DND-41 (cell line): Measurements from ENCODE around the gene RAB7A.
"Not testable (repeated sequence)": the region's sequence is repeated elsewhere in the genome, so short reads cannot be mapped to it uniquely, and the experiment has no call there.

Experiments
- ATAC-seq: fragments of 200-7000 bp; cut with Tn5 transposase; 3 replicates; pipeline ENCODE4 v1.9.1; 2021; ENCODE audit warnings: low read depth; ENCODE audit not compliant: insufficient read depth
- DNase-seq: peaks from one replicate; pipeline ENCODE4 v3.0.0-alpha.2; 2020
- H2AFZ ChIP-seq: 2 replicates; pipeline ENCODE4 v1.6.0; 2012; ENCODE audit warnings: low read depth, low read length
- H3K27ac ChIP-seq: 2 replicates; pipeline ENCODE4 v1.5.1; 2012; ENCODE audit warnings: low read length, inconsistent platforms
- H3K27me3 ChIP-seq: fragments of 200-600 bp; sonication (generic); 2 replicates; pipeline ENCODE4 v1.6.0; 2012; ENCODE audit warnings: low read length, mild to moderate bottlenecking, inconsistent platforms; ENCODE audit not compliant: insufficient read depth, poor library complexity
- H3K36me3 ChIP-seq: 2 replicates; pipeline ENCODE4 v1.5.1; 2012; ENCODE audit warnings: low read length, inconsistent platforms; ENCODE audit not compliant: insufficient read depth
- H3K4me1 ChIP-seq: 2 replicates; pipeline ENCODE4 v1.5.1; 2012; ENCODE audit warnings: mild to moderate bottlenecking, low read length; ENCODE audit not compliant: insufficient read depth
- H3K4me2 ChIP-seq: 2 replicates; pipeline ENCODE4 v1.6.0; 2012; ENCODE audit warnings: mild to moderate bottlenecking, moderate library complexity, low read length, inconsistent platforms; ENCODE audit not compliant: insufficient read depth
- H3K4me3 ChIP-seq, 2 experiments: fragments of 200-600 bp in 1 of 2; shearing (Covaris generic) in 1 of 2; 2 replicates each; pipeline ENCODE4 v1.5.1; 2012 to 2016; ENCODE audit warnings: inconsistent platforms in 2 of 2, low read length in 2 of 2, mild to moderate bottlenecking in 2 of 2, low read depth in 1 of 2, moderate library complexity in 1 of 2
- H3K79me2 ChIP-seq: 2 replicates; pipeline ENCODE4 v1.6.0; 2012; ENCODE audit warnings: low read length, inconsistent platforms; ENCODE audit not compliant: insufficient read depth
- H3K9ac ChIP-seq: 2 replicates; pipeline ENCODE4 v1.6.0; 2012; ENCODE audit warnings: low read depth, mild to moderate bottlenecking, inconsistent platforms, low read length, moderate library complexity
- H3K9me3 ChIP-seq: 2 replicates; pipeline ENCODE4 v1.5.1; 2012; ENCODE audit warnings: low read length, moderate library complexity, mild to moderate bottlenecking, inconsistent platforms; ENCODE audit not compliant: insufficient read depth, severe bottlenecking
- H4K20me1 ChIP-seq: 2 replicates; pipeline ENCODE4 v1.6.0; 2012; ENCODE audit warnings: low read length; ENCODE audit not compliant: insufficient read depth
- CTCF ChIP-seq: IDR thresholded peaks from 2 replicates; pipeline ENCODE4 v1.5.1; 2012; ENCODE audit warnings: borderline replicate concordance, low read length, moderate library complexity, mild to moderate bottlenecking; ENCODE audit not compliant: poor library complexity, severe bottlenecking; ENCODE audit errors: extremely low read depth
- EZH2 ChIP-seq: IDR thresholded peaks from 3 replicates; pipeline ENCODE4 v1.6.1; 2012; ENCODE audit warnings: borderline replicate concordance, low read depth, mild to moderate bottlenecking, moderate library complexity, low read length, inconsistent platforms; ENCODE audit not compliant: severe bottlenecking

The RAB7A gene

GRCh38 chr3:128823008-128823407 lies 97.0 kb downstream of the RAB7A start:
- Histone ChIP-seq H3K27ac (no peak overlapping the region), H3K9me3 (no peaks in the 10 kb centered on the region), H3K4me2 (no peak overlapping the region), H3K27me3 (no peaks in the 10 kb centered on the region), H3K4me1 (no peaks in the 10 kb centered on the region), H3K9ac (no peak overlapping the region), H4K20me1 (no peaks in the 10 kb centered on the region), H3K36me3 (peaks cover 16% of the 10 kb centered on the region; the same call in 1 of the 2 replicates), H3K79me2 (no peaks in the 10 kb centered on the region), H3K4me3 (no peak overlapping the region), H2AFZ (no peak overlapping the region)
- DNase-seq (no peak), ATAC-seq (no peak)
- TF ChIP-seq CTCF, result no peak
- TF ChIP-seq EZH2, result no peak

- Histone ChIP-seq H3K4me3 (no peak overlapping the region), H2AFZ (no peak overlapping the region), H3K36me3 (peaks cover 9% of the 10 kb centered on the region; the same call in 1 of the 2 replicates), H3K9ac (no peak overlapping the region), H3K4me2 (no peak overlapping the region), H3K4me1 (no peaks in the 10 kb centered on the region), H3K79me2 (no peaks in the 10 kb centered on the region), H3K27ac (no peak overlapping the region), H3K27me3 (no peaks in the 10 kb centered on the region), H4K20me1 (no peaks in the 10 kb centered on the region), H3K9me3 (no peaks in the 10 kb centered on the region)
- DNase-seq, result no peak
- TF ChIP-seq EZH2 (no peak), CTCF (no peak)
- no peak for ATAC-seq
These were observed 97.6 kb downstream of the RAB7A start for GRCh38 chr3:128823631-128824030.

GRCh38 chr3:128824132-128824850 lies 98.3 kb downstream of the RAB7A start:
- DNase-seq (no peak), ATAC-seq (peak; percentile 25; the same call in 1 of the 3 replicates)
- no peak overlapping the region for H3K27ac ChIP-seq
- no peak overlapping the region for H3K9ac ChIP-seq
- no peak overlapping the region for H3K4me3 ChIP-seq
- H4K20me1 ChIP-seq, result no peaks in the 10 kb centered on the region
- H2AFZ ChIP-seq, result no peak overlapping the region
- peaks cover 3% of the 10 kb centered on the region; the same call in 1 of the 2 replicates for H3K36me3 ChIP-seq
- H3K27me3 ChIP-seq, result no peaks in the 10 kb centered on the region
- no peak for TF ChIP-seq EZH2
- no peaks in the 10 kb centered on the region for H3K4me1 ChIP-seq
- H3K4me2 ChIP-seq, result no peak overlapping the region
- H3K79me2 ChIP-seq, result no peaks in the 10 kb centered on the region
- no peaks in the 10 kb centered on the region for H3K9me3 ChIP-seq

GRCh38 chr3:128825117-128825725 lies 99.2 kb downstream of the RAB7A start:
- Histone ChIP-seq H3K27ac (no peak overlapping the region), H3K4me1 (no peaks in the 10 kb centered on the region), H4K20me1 (no peaks in the 10 kb centered on the region), H3K9ac (no peak overlapping the region), H3K27me3 (no peaks in the 10 kb centered on the region), H3K9me3 (no peaks in the 10 kb centered on the region), H3K79me2 (no peaks in the 10 kb centered on the region), H3K36me3 (peaks cover 2% of the 10 kb centered on the region; the same call in 1 of the 2 replicates), H3K4me2 (no peak overlapping the region), H3K4me3 (no peak overlapping the region), H2AFZ (no peak overlapping the region)
- ATAC-seq (no peak), DNase-seq (no peak)
- TF ChIP-seq CTCF (no peak), EZH2 (no peak)

- not testable (repeated sequence) for H4K20me1 ChIP-seq, H3K79me2 ChIP-seq, H3K9ac ChIP-seq, H3K4me2 ChIP-seq, DNase-seq, H2AFZ ChIP-seq, H3K4me1 ChIP-seq, H3K36me3 ChIP-seq, H3K27me3 ChIP-seq, H3K9me3 ChIP-seq, H3K4me3 ChIP-seq, H3K27ac ChIP-seq, ATAC-seq
These were observed 103.1 kb downstream of the RAB7A start for GRCh38 chr3:128829087-128829486.
